Neural cell (in vitro differentiated cells): Measurements from ENCODE around the gene NPIPB2. TPM values are rescaled to one million over a fixed set of nuclear protein-coding genes. Genes with fewer than 3 reads are reported as not detected.

ENCODE experiments used
- H2AFZ ChIP-seq: fragments of 200-600, 300-800 bp; sonication (generic), shearing (Covaris generic); 2 replicates; pipeline ENCODE4 v1.6.0; 2014; ENCODE audit warnings: low read depth, mild to moderate bottlenecking, antibody characterized with exemption, low read length, moderate library complexity
- H3F3A ChIP-seq: fragments of 200-600 bp; shearing (Covaris generic); 2 replicates; pipeline ENCODE4 v1.6.1; 2016; ENCODE audit warnings: mild to moderate bottlenecking, moderate library complexity, mixed read lengths, antibody characterized with exemption, low read length; ENCODE audit not compliant: insufficient read depth, poor library complexity, severe bottlenecking
- H3K27ac ChIP-seq: fragments of 200-600, 300-800 bp; sonication (generic), shearing (Covaris generic); 2 replicates; pipeline ENCODE4 v1.5.1; 2014; ENCODE audit warnings: mild to moderate bottlenecking, low read length, moderate library complexity
- H3K27me3 ChIP-seq: fragments of 300-800, 200-600 bp; sonication (generic), shearing (Covaris generic); 2 replicates; pipeline ENCODE4 v1.6.0; 2014; ENCODE audit warnings: mild to moderate bottlenecking, low read depth, low read length, moderate library complexity; ENCODE audit not compliant: insufficient read depth
- H3K36me3 ChIP-seq: fragments of 300-800, 200-600 bp; sonication (generic), shearing (Covaris generic); 2 replicates; pipeline ENCODE4 v1.5.1; 2014; ENCODE audit warnings: mild to moderate bottlenecking, antibody characterized with exemption, low read length, moderate library complexity; ENCODE audit not compliant: insufficient read depth
- H3K4me2 ChIP-seq: fragments of 300-800, 200-600 bp; sonication (generic), shearing (Covaris generic); 2 replicates; pipeline ENCODE4 v1.6.0; 2014; ENCODE audit warnings: mild to moderate bottlenecking, low read length
- H3K4me3 ChIP-seq: fragments of 300-800, 200-600 bp; sonication (generic), shearing (Covaris generic); 2 replicates; pipeline ENCODE4 v1.5.1; 2014; ENCODE audit warnings: mild to moderate bottlenecking, low read length, moderate library complexity
- H3K79me2 ChIP-seq: fragments of 200-600 bp; shearing (Covaris generic); replicated peaks from 2 replicates; pipeline ENCODE4 v1.6.0; 2014; ENCODE audit warnings: mild to moderate bottlenecking, low read length, moderate library complexity; ENCODE audit not compliant: insufficient read depth
- H3K9ac ChIP-seq: fragments of 300-800, 200-600 bp; sonication (generic), shearing (Covaris generic); 2 replicates; pipeline ENCODE4 v1.6.1; 2016; ENCODE audit warnings: mild to moderate bottlenecking, low read length, mixed read lengths
- H3K9me2 ChIP-seq: fragments of 200-600 bp; shearing (Covaris generic); 2 replicates; pipeline ENCODE4 v1.6.1; 2016; ENCODE audit warnings: mild to moderate bottlenecking, low read length, mixed read lengths; ENCODE audit not compliant: insufficient read depth
- H3K9me3 ChIP-seq: fragments of 200-600, 300-800 bp; sonication (generic), shearing (Covaris generic); 2 replicates; pipeline ENCODE4 v1.6.1; 2016; ENCODE audit warnings: mild to moderate bottlenecking, mixed run types, low read length, moderate library complexity, mixed read lengths
- H4K20me1 ChIP-seq: fragments of 200-600 bp; shearing (Covaris generic); 2 replicates; pipeline ENCODE4 v1.6.1; 2016; ENCODE audit warnings: mild to moderate bottlenecking, mixed run types; ENCODE audit not compliant: insufficient read depth
- CTCF ChIP-seq: fragments of 450-650 bp; IDR thresholded peaks from 2 replicates; pipeline ENCODE4 v1.5.1; 2014; ENCODE audit warnings: antibody characterized with exemption, mild to moderate bottlenecking, moderate library complexity; ENCODE audit not compliant: poor library complexity, severe bottlenecking
- EP300 ChIP-seq: fragments of 450-650 bp; conservative IDR thresholded peaks from 2 replicates; pipeline ENCODE4 v1.6.1; 2014; ENCODE audit warnings: antibody characterized with exemption, mild to moderate bottlenecking, moderate library complexity; ENCODE audit not compliant: poor library complexity, severe bottlenecking
- EZH2 ChIP-seq: fragments of 200-600, 300-800 bp; shearing (Covaris generic), sonication (generic); IDR thresholded peaks from 2 replicates; pipeline ENCODE4 v1.6.1; 2014; ENCODE audit warnings: antibody characterized with exemption, low read length, borderline replicate concordance, mild to moderate bottlenecking; ENCODE audit not compliant: insufficient read depth, poor library complexity, severe bottlenecking
- MXI1 ChIP-seq: fragments of 450-650 bp; conservative IDR thresholded peaks from 2 replicates; pipeline ENCODE4 v1.6.1; 2014; ENCODE audit warnings: antibody characterized with exemption, mild to moderate bottlenecking; ENCODE audit not compliant: poor library complexity, severe bottlenecking
- POLR2AphosphoS5 ChIP-seq: IDR thresholded peaks from 2 replicates; pipeline ENCODE4 v1.6.1; 2012
- RAD21 ChIP-seq: fragments of 450-650 bp; conservative IDR thresholded peaks from 2 replicates; pipeline ENCODE4 v1.6.1; 2014; ENCODE audit warnings: antibody characterized with exemption, mild to moderate bottlenecking, moderate library complexity
- SMC3 ChIP-seq: fragments of 450-650 bp; conservative IDR thresholded peaks from 2 replicates; pipeline ENCODE4 v1.6.1; 2014; ENCODE audit warnings: antibody characterized with exemption, mild to moderate bottlenecking, moderate library complexity; ENCODE audit not compliant: poor library complexity
- TAF1 ChIP-seq: IDR thresholded peaks from 2 replicates; pipeline ENCODE4 v1.6.1; 2012; ENCODE audit warnings: low read depth
- polyA plus RNA-seq: library from polyadenylated mRNA; depleted of rRNA; stranded (reverse); fragments of >200 nt; gene quantifications from 2 replicates; pipeline ENCODE4 v1.2.3, GENCODE V29; 2014
- TF ChIP-seq, protein P1 (sequence below): IDR thresholded peaks from 2 replicates; pipeline ENCODE4 v1.6.1; 2012; ENCODE audit warnings: borderline replicate concordance

The NPIPB2 gene
- polyA plus RNA-seq, 1 donor from 2014 or later: 0.82 TPM

GRCh38 chr16:11979013-11979672 lies 37.3 kb upstream of the NPIPB2 start:
- Histone ChIP-seq H3K9me3 (no peaks in the 10 kb centered on the region), H4K20me1 (no peaks in the 10 kb centered on the region), H2AFZ (no peak overlapping the region), H3K79me2 (peaks cover 10% of the 10 kb centered on the region), H3F3A (no peaks in the 10 kb centered on the region), H3K36me3 (no peaks in the 10 kb centered on the region), H3K27me3 (no peaks in the 10 kb centered on the region), H3K27ac (no peak overlapping the region), H3K9ac (no peak overlapping the region), H3K4me2 (no peak overlapping the region), H3K9me2 (no peaks in the 10 kb centered on the region), H3K4me3 (no peak overlapping the region)
- TF ChIP-seq SMC3: no peak
- no peak for TF ChIP-seq TAF1
- TF ChIP-seq CTCF: no peak
- TF ChIP-seq RAD21: no peak
- TF ChIP-seq EP300: no peak
- no peak for TF ChIP-seq MXI1
- TF ChIP-seq, protein P1, sequence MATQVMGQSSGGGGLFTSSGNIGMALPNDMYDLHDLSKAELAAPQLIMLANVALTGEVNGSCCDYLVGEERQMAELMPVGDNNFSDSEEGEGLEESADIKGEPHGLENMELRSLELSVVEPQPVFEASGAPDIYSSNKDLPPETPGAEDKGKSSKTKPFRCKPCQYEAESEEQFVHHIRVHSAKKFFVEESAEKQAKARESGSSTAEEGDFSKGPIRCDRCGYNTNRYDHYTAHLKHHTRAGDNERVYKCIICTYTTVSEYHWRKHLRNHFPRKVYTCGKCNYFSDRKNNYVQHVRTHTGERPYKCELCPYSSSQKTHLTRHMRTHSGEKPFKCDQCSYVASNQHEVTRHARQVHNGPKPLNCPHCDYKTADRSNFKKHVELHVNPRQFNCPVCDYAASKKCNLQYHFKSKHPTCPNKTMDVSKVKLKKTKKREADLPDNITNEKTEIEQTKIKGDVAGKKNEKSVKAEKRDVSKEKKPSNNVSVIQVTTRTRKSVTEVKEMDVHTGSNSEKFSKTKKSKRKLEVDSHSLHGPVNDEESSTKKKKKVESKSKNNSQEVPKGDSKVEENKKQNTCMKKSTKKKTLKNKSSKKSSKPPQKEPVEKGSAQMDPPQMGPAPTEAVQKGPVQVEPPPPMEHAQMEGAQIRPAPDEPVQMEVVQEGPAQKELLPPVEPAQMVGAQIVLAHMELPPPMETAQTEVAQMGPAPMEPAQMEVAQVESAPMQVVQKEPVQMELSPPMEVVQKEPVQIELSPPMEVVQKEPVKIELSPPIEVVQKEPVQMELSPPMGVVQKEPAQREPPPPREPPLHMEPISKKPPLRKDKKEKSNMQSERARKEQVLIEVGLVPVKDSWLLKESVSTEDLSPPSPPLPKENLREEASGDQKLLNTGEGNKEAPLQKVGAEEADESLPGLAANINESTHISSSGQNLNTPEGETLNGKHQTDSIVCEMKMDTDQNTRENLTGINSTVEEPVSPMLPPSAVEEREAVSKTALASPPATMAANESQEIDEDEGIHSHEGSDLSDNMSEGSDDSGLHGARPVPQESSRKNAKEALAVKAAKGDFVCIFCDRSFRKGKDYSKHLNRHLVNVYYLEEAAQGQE: no peak

DNA sequence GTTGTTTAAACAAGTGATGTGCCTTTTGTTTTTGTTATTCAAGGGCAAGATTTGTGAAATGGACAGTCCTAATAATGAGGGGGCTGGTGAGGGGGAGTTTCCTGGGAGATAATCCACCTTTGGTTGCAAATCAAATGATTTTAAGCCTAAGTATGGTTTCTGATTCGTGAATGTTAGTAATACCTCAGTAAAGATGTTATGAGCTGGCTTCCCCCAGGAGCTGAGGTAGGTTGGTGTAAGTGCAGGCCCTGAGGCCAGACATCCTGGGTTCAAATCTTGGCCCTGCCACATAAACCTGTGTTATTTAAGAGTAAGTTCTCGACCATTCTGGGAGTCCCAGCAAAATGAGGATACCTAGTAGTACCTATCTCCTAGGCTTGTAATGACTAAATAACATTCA lies 36.2 kb upstream of the NPIPB2 start:
- Histone ChIP-seq H3F3A (no peaks in the 10 kb centered on the region), H2AFZ (no peak overlapping the region), H3K9me2 (no peaks in the 10 kb centered on the region), H3K79me2 (peaks cover 10% of the 10 kb centered on the region), H3K9ac (no peak overlapping the region), H3K4me3 (peak overlapping the region; percentile 86), H3K36me3 (no peaks in the 10 kb centered on the region), H3K27me3 (no peaks in the 10 kb centered on the region), H3K4me2 (no peak overlapping the region), H3K27ac (no peak overlapping the region), H3K9me3 (no peaks in the 10 kb centered on the region), H4K20me1 (no peaks in the 10 kb centered on the region)
- TF ChIP-seq POLR2AphosphoS5 (no peak), EZH2 (no peak), RAD21 (no peak), EP300 (no peak), TAF1 (no peak), SMC3 (no peak), CTCF (no peak), MXI1 (no peak)
- TF ChIP-seq, protein P1: no peak
